Uterus (tissue), 4 donors: ENCODE data around the gene MUC5B. TPM values are rescaled to one million over a fixed set of nuclear protein-coding genes. Genes with fewer than 3 reads are reported as not detected.

Source experiments
- DNase-seq, 2 donors: peaks; one replicate each; pipeline ENCODE4 v3.0.0-alpha.2; 2019 to 2020
- H3K27ac ChIP-seq, 2 donors: fragments of 200-600 bp; sonication (generic); 1 replicate in 1 of 2; 2 replicates in 1 of 2; pipeline ENCODE4 v1.5.1; 2016 to 2018
- H3K27me3 ChIP-seq, 2 donors: fragments of 200-600 bp; sonication (generic); one replicate each; pipeline ENCODE4 v1.5.1; 2018 to 2019; ENCODE audit warnings: control low read depth in 1 of 2
- H3K36me3 ChIP-seq, 2 donors: fragments of 200-600 bp; sonication (generic); one replicate each; pipeline ENCODE4 v1.5.1; 2019; ENCODE audit warnings: control low read depth in 1 of 2
- H3K4me1 ChIP-seq, 2 donors: fragments of 200-600 bp; sonication (generic); one replicate each; pipeline ENCODE4 v1.5.1; 2018 to 2019; ENCODE audit warnings: control low read depth in 1 of 2
- H3K4me3 ChIP-seq, 2 donors: fragments of 200-600 bp; sonication (generic); 1 replicate in 1 of 2; 2 replicates in 1 of 2; pipeline ENCODE4 v1.5.1; 2018 to 2019; ENCODE audit warnings: mild to moderate bottlenecking in 1 of 2
- H3K9me3 ChIP-seq, 2 donors: fragments of 200-600 bp; sonication (generic); one replicate each; pipeline ENCODE4 v1.5.1; 2019; ENCODE audit warnings: control low read depth in 1 of 2
- POLR2A ChIP-seq, 2 donors: fragments of 450-650 bp; IDR thresholded peaks; one replicate each; pipeline ENCODE4 v1.6.1; 2016; ENCODE audit warnings: antibody characterized with exemption in 2 of 2, mild to moderate bottlenecking in 1 of 2, moderate library complexity in 1 of 2
- intact Hi-C: fragments of 100-400 bp; cut with DNase I; formaldehyde crosslinking; loops from one replicate; pipeline ENCODE4 v1.15.1; 2023; ENCODE audit warnings: low total_unique reads
- total RNA-seq, 4 donors: library from RNA; depleted of rRNA in 3 of 4; stranded (reverse); fragments of >200 nt in 3 of 4; gene quantifications; one replicate each; pipeline versions ENCODE4 v1.1.0 to v1.2.4, GENCODE V29; 2014 to 2023
- TF ChIP-seq, protein P1 (sequence below), 4 experiments: fragments of 200-600 bp in 2 of 4; fragments of 450-650 bp in 2 of 4; sonication (generic) in 2 of 4; IDR thresholded peaks; one replicate each; pipeline ENCODE4 v1.5.1; 2016 to 2019; ENCODE audit warnings: antibody characterized with exemption in 4 of 4, mild to moderate bottlenecking in 2 of 4, moderate library complexity in 1 of 4
- donor health status: DM: yes; HTN: yes; CAD: no.

The MUC5B gene
- total RNA-seq, 4 donors from 2014 or later: under 0.01 to 3.8 (median 0.71) TPM

DNA sequence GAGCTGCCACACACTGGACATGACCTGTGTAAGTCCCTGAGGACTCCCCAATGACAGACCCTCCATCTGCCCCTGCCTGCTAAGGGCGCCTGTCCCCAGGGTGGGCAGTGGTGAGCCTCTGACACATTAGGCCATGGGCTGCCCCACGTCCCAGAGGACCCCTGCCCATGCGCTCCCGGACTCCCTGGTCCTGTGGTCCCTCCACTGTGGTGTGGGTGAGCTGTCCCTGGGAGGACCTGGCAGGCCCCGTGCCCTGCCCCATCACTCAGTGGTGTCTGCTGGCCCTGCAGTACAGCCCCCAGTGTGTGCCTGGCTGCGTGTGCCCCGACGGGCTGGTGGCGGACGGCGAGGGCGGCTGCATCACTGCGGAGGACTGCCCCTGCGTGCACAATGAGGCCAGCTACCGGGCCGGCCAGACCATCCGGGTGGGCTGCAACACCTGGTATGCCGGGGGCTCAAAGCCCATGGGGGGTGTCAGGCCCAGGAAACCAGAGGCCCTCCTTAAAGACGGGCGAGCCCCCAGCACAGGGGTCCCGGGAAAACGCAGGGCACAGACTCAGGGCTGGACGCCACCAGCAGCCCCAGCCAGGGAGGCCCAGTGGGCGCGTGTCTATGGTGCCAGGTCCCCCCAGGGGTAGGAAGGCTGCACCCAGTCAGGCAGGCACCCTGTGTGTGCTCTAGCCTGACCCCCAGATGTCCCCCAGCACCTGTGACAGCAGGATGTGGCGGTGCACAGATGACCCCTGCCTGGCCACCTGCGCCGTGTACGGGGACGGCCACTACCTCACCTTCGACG is 46.4 kb upstream of the MUC5B start:
- Histone ChIP-seq H3K4me3 (no peak overlapping the region), H3K36me3 (no peaks in the 10 kb centered on the region), H3K4me1 (no peaks in the 10 kb centered on the region), H3K27me3 (no peaks in the 10 kb centered on the region), H3K9me3 (no peaks in the 10 kb centered on the region), H3K27ac (no peak overlapping the region)
- intact Hi-C loops: no loop called here
- no peak for DNase-seq
- TF ChIP-seq, protein P1, sequence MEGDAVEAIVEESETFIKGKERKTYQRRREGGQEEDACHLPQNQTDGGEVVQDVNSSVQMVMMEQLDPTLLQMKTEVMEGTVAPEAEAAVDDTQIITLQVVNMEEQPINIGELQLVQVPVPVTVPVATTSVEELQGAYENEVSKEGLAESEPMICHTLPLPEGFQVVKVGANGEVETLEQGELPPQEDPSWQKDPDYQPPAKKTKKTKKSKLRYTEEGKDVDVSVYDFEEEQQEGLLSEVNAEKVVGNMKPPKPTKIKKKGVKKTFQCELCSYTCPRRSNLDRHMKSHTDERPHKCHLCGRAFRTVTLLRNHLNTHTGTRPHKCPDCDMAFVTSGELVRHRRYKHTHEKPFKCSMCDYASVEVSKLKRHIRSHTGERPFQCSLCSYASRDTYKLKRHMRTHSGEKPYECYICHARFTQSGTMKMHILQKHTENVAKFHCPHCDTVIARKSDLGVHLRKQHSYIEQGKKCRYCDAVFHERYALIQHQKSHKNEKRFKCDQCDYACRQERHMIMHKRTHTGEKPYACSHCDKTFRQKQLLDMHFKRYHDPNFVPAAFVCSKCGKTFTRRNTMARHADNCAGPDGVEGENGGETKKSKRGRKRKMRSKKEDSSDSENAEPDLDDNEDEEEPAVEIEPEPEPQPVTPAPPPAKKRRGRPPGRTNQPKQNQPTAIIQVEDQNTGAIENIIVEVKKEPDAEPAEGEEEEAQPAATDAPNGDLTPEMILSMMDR (IDR thresholded peaks at IDR 0.05): no peak

DNA sequence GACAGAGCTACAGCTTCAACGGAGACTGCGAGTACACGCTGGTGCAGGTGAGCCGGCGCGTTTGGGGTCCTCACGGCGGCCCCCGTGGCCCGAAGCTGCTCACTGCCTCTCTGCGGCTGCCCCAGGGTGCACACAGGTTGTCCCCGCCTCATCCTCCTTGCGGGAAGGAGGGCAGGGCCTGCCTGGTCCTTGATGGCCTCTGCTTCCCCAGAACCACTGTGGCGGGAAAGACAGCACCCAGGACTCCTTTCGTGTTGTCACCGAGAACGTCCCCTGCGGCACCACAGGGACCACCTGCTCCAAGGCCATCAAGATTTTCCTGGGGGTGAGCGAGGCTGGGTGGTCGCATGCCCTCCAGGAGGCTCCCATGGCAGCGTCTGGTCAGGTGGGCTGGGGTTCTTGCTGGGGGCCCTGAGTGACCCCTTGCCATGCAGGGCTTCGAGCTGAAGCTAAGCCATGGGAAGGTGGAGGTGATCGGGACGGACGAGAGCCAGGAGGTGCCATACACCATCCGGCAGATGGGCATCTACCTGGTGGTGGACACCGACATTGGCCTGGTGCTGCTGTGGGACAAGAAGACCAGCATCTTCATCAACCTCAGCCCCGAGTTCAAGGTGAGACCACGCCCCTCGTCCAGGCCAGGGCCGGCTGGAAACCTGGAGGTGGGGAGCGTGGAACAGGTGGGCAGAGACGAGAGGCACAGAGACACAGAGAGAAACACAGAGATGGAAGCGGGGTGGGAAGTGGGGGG is 45.7 kb upstream of the MUC5B start:
- no peaks in the 10 kb centered on the region for H3K36me3 ChIP-seq
- no peaks in the 10 kb centered on the region for H3K4me1 ChIP-seq
- H3K9me3 ChIP-seq: no peaks in the 10 kb centered on the region
- DNase-seq: no peak
- no peaks in the 10 kb centered on the region for H3K27me3 ChIP-seq
- H3K4me3 ChIP-seq: no peak overlapping the region
- H3K27ac ChIP-seq: no peak overlapping the region
- intact Hi-C loops: no loop called here
- no peak for TF ChIP-seq POLR2A (IDR thresholded peaks at IDR 0.05)
- TF ChIP-seq, protein P1 (IDR thresholded peaks at IDR 0.05): no peak

GRCh38 chr11:1177771-1178090 is 45.1 kb upstream of the MUC5B start:
- Histone ChIP-seq H3K36me3 (no peaks in the 10 kb centered on the region), H3K27me3 (no peaks in the 10 kb centered on the region), H3K4me3 (no peak overlapping the region), H3K9me3 (no peaks in the 10 kb centered on the region), H3K27ac (no peak overlapping the region), H3K4me1 (no peaks in the 10 kb centered on the region)
- intact Hi-C loops: no loop called here
- no peak for DNase-seq
- TF ChIP-seq, protein P1 (IDR thresholded peaks at IDR 0.05): no peak
- no peak for TF ChIP-seq POLR2A (IDR thresholded peaks at IDR 0.05)

- intact Hi-C loops: no loop called here
- Histone ChIP-seq H3K27ac (no peak overlapping the region), H3K4me3 (no peak overlapping the region), H3K36me3 (no peaks in the 10 kb centered on the region), H3K4me1 (no peaks in the 10 kb centered on the region), H3K9me3 (no peaks in the 10 kb centered on the region), H3K27me3 (no peaks in the 10 kb centered on the region)
- no peak for DNase-seq
- no peak for TF ChIP-seq POLR2A (IDR thresholded peaks at IDR 0.05)
- TF ChIP-seq, protein P1 (IDR thresholded peaks at IDR 0.05): no peak
These were observed 44.5 kb upstream of the MUC5B start for GRCh38 chr11:1178201-1178885.

- Histone ChIP-seq H3K27me3 (no peaks in the 10 kb centered on the region), H3K4me3 (no peak overlapping the region), H3K4me1 (no peaks in the 10 kb centered on the region), H3K27ac (no peak overlapping the region), H3K9me3 (no peaks in the 10 kb centered on the region), H3K36me3 (no peaks in the 10 kb centered on the region)
- no peak for DNase-seq
- TF ChIP-seq POLR2A (IDR thresholded peaks at IDR 0.05): no peak
- TF ChIP-seq, protein P1 (IDR thresholded peaks at IDR 0.05): no peak
- intact Hi-C loops: no loop called here
These were observed 44.0 kb upstream of the MUC5B start for GRCh38 chr11:1178906-1179305.
